Hematopoietic multipotent progenitor cell treated with erythropoietin and hydrocortisone succinate and interleukin-3 and kit ligand, for 17 days (in vitro differentiated cells): ENCODE measurements around the gene PTPRJ.

ENCODE experiments used
- DNase-seq: peaks from one replicate; pipeline ENCODE4 v3.0.0-alpha.2; 2015; ENCODE audit warnings: low spot score

The PTPRJ gene

GRCh38 chr11:47969401-47969800 lies 11.0 kb upstream of the PTPRJ start:
- no peak for DNase-seq

- DNase-seq, result no peak
Measured at GRCh38 chr11:47971501-47971900, 8.9 kb upstream of the PTPRJ start.

GRCh38 chr11:47973173-47973572 lies 7.2 kb upstream of the PTPRJ start:
- no peak for DNase-seq

GRCh38 chr11:47976931-47977330 lies 3.4 kb upstream of the PTPRJ start:
- DNase-seq, result no peak

GRCh38 chr11:47977623-47978022 lies 2.7 kb upstream of the PTPRJ start:
- no peak for DNase-seq

- DNase-seq, result no peak
Measured at GRCh38 chr11:47979378-47980087, 826 bp upstream of the PTPRJ start.

GRCh38 chr11:47980907-47981621 lies 705 bp downstream of the PTPRJ start:
- no peak for DNase-seq

- DNase-seq, result no peak
Measured at GRCh38 chr11:47981667-47982404, 1.5 kb downstream of the PTPRJ start.

- no peak for DNase-seq
Measured at GRCh38 chr11:47982616-47983015, 2.3 kb downstream of the PTPRJ start.

GRCh38 chr11:47983464-47984397 lies 3.4 kb downstream of the PTPRJ start:
- DNase-seq, result peak; percentile 43

GRCh38 chr11:47986219-47986618 lies 5.9 kb downstream of the PTPRJ start:
- DNase-seq, result no peak

- no peak for DNase-seq
Measured at GRCh38 chr11:47986742-47987141, 6.4 kb downstream of the PTPRJ start.

- no peak for DNase-seq
Measured at GRCh38 chr11:47987310-47987709, 7.0 kb downstream of the PTPRJ start.

- peak; percentile 51 for DNase-seq
Measured at GRCh38 chr11:47987781-47988180, 7.4 kb downstream of the PTPRJ start.

- no peak for DNase-seq
Measured at GRCh38 chr11:47989779-47990178, 9.4 kb downstream of the PTPRJ start.

- no peak for DNase-seq
Measured at GRCh38 chr11:47991266-47991830, 11.0 kb downstream of the PTPRJ start.

- no peak for DNase-seq
Measured at GRCh38 chr11:47991894-47992293, 11.5 kb downstream of the PTPRJ start.

- peak; percentile 54 for DNase-seq
Measured at GRCh38 chr11:47992959-47993820, 12.8 kb downstream of the PTPRJ start.

GRCh38 chr11:47994417-47994816 lies 14.1 kb downstream of the PTPRJ start:
- no peak for DNase-seq

GRCh38 chr11:47995360-47995769 lies 15.0 kb downstream of the PTPRJ start:
- no peak for DNase-seq
